HCT116 (cell line): ENCODE results near the gene STAP2.

ENCODE experiments used
- CTCF ChIP-seq, 3 experiments: fragments of 200-600 bp in 1 of 3; sonication (generic) in 1 of 3; IDR thresholded peaks in 2 of 3; conservative IDR thresholded peaks in 1 of 3; 2 replicates each; pipeline ENCODE4 v1.5.1; 2012 to 2017; ENCODE audit warnings: low read depth in 2 of 3, low read length in 2 of 3, antibody characterized with exemption in 1 of 3, borderline replicate concordance in 1 of 3, control low read depth in 1 of 3, mild to moderate bottlenecking in 1 of 3, mixed read lengths in 1 of 3, mixed run types in 1 of 3, moderate library complexity in 1 of 3; ENCODE audit not compliant: insufficient read depth in 1 of 3
- EGR1 ChIP-seq: IDR thresholded peaks from 2 replicates; pipeline ENCODE4 v1.6.1; 2012; ENCODE audit warnings: low read depth
- EZH2 ChIP-seq: fragments of 200-600 bp; sonication (generic); IDR thresholded peaks from 2 replicates; pipeline ENCODE4 v1.6.1; 2017; ENCODE audit warnings: antibody characterized with exemption, mixed run types
- JUND ChIP-seq: IDR thresholded peaks from 2 replicates; pipeline ENCODE4 v1.6.1; 2012
- SIN3A ChIP-seq: IDR thresholded peaks from 2 replicates; pipeline ENCODE4 v1.6.1; 2012; ENCODE audit warnings: low read depth
- ZBTB33 ChIP-seq: IDR thresholded peaks from 2 replicates; pipeline ENCODE4 v1.6.1; 2011; ENCODE audit warnings: mild to moderate bottlenecking, low read length, moderate library complexity; ENCODE audit not compliant: insufficient replicate concordance; ENCODE audit errors: extremely low read depth

GRCh38 chr19:4379383-4380253, 41.0 kb upstream of the STAP2 start:
- TF ChIP-seq EGR1 (peak; percentile 81), JUND (no peak), CTCF (IDR thresholded peaks at IDR 0.05 in 2 of 3, conservative IDR thresholded peaks at IDR 0.05 in 1 of 3; ENCODE audit: borderline replicate concordance in 1 of 3, insufficient read depth in 1 of 3, low read depth in 2 of 3, low read length in 2 of 3) (no peak), SIN3A (0 out of 2 replicates have a peak, but pooled peaks have one; percentile 44), ZBTB33 (no peak), EZH2 (no peak)
